ENCODE results near the gene CXCL1. TPM values are rescaled to one million over a fixed set of nuclear protein-coding genes. Genes with fewer than 3 reads are reported as not detected.

The CXCL1 gene
- total RNA-seq, 1 donor from 2014 or later, result 2.7 TPM

DNA sequence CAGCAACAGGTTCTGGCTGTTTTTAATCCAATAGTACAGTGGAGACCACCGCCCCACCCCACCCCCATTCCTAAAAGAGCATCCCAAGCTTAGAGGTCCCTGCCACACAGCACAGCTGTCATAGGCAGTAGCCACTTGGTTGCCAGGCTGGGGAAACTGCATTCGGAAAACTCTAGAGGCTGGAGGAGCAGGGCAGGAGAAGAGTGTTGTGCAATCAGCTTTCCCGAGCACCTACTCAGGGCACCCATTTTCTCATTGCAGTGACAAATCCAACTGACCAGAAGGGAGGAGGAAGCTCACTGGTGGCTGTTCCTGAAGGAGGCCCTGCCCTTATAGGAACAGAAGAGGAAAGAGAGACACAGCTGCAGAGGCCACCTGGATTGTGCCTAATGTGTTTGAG is 1.1 kb downstream of the CXCL1 start:
- Mint-ChIP-seq H3K4me1 (ENCODE audit: low read depth) (peaks cover 11% of the 10 kb centered on the region), H3K36me3 (ENCODE audit: insufficient read depth) (no peaks in the 10 kb centered on the region), H3K9me3 (ENCODE audit: low read depth) (no peaks in the 10 kb centered on the region), H3K4me3 (ENCODE audit: low read depth) (peak overlapping the region; percentile 83), H3K27me3 (peaks cover 55% of the 10 kb centered on the region), H3K27ac (no peak overlapping the region)
- TF ChIP-seq, protein P1, sequence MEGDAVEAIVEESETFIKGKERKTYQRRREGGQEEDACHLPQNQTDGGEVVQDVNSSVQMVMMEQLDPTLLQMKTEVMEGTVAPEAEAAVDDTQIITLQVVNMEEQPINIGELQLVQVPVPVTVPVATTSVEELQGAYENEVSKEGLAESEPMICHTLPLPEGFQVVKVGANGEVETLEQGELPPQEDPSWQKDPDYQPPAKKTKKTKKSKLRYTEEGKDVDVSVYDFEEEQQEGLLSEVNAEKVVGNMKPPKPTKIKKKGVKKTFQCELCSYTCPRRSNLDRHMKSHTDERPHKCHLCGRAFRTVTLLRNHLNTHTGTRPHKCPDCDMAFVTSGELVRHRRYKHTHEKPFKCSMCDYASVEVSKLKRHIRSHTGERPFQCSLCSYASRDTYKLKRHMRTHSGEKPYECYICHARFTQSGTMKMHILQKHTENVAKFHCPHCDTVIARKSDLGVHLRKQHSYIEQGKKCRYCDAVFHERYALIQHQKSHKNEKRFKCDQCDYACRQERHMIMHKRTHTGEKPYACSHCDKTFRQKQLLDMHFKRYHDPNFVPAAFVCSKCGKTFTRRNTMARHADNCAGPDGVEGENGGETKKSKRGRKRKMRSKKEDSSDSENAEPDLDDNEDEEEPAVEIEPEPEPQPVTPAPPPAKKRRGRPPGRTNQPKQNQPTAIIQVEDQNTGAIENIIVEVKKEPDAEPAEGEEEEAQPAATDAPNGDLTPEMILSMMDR (IDR thresholded peaks at IDR 0.05; ENCODE audit: unreplicated experiment), result no peak
- no peak for DNase-seq (ENCODE audit: low spot score, unreplicated experiment)

DNA sequence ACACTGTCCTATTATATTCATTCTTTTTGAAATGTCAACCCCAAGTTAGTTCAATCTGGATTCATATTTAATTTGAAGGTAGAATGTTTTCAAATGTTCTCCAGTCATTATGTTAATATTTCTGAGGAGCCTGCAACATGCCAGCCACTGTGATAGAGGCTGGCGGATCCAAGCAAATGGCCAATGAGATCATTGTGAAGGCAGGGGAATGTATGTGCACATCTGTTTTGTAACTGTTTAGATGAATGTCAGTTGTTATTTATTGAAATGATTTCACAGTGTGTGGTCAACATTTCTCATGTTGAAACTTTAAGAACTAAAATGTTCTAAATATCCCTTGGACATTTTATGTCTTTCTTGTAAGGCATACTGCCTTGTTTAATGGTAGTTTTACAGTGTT is 1.6 kb downstream of the CXCL1 start:
- Mint-ChIP-seq H3K27me3 (peaks cover 52% of the 10 kb centered on the region), H3K9me3 (ENCODE audit: low read depth) (no peaks in the 10 kb centered on the region), H3K4me3 (ENCODE audit: low read depth) (peak overlapping the region; percentile 42)

DNA sequence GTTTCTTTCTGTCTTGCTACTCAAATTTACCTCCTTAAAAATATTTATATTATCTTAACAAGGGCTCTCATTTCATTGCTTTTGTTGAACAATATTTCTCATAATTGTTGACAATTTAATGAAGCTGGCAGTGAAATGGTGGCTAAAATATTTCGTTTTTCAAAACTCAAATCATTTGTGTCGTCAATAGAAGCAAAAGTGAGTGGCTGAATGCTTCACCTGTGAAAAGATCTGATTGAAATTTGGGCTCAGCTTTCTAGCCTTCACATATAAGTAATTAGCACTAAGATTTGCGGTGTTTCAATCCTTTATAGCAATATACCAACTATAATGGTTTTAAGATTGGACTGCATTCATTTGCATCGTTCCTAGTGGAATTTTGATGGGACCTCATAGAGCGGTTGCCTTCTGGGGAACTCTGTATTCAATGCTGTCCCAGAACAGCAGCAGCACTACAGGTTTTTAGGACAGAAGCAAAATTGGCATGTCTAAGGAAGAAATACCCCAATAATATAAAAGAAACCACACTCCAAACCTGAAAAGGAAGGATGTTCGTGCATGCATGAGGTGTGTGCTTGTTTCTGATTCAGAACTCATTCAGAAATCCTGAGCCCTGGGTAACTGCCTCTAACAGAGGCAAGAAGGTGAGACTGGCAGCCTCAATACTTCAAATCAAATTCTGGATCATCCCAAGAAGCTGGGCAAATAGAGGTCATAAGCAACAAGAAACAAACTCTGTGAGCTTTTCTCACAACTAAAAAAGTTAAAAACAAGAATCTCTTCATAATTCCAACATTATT is 2.5 kb downstream of the CXCL1 start:
- Mint-ChIP-seq H3K27ac (no peak overlapping the region), H3K9me3 (ENCODE audit: low read depth) (no peaks in the 10 kb centered on the region), H3K4me3 (ENCODE audit: low read depth) (no peak overlapping the region), H3K4me1 (ENCODE audit: low read depth) (peaks cover 11% of the 10 kb centered on the region), H3K27me3 (peaks cover 51% of the 10 kb centered on the region), H3K36me3 (ENCODE audit: insufficient read depth) (no peaks in the 10 kb centered on the region)
- TF ChIP-seq, protein P1 (IDR thresholded peaks at IDR 0.05; ENCODE audit: unreplicated experiment), result no peak
- DNase-seq (ENCODE audit: low spot score, unreplicated experiment), result no peak

More for the DNA sequence above, 1.6 kb downstream of the CXCL1 start:
- DNase-seq (ENCODE audit: low spot score, unreplicated experiment), result no peak
- Mint-ChIP-seq H3K27ac (no peak overlapping the region), H3K4me1 (ENCODE audit: low read depth) (peaks cover 11% of the 10 kb centered on the region), H3K36me3 (ENCODE audit: insufficient read depth) (no peaks in the 10 kb centered on the region)
- TF ChIP-seq, protein P1 (IDR thresholded peaks at IDR 0.05; ENCODE audit: unreplicated experiment), result no peak

DNA sequence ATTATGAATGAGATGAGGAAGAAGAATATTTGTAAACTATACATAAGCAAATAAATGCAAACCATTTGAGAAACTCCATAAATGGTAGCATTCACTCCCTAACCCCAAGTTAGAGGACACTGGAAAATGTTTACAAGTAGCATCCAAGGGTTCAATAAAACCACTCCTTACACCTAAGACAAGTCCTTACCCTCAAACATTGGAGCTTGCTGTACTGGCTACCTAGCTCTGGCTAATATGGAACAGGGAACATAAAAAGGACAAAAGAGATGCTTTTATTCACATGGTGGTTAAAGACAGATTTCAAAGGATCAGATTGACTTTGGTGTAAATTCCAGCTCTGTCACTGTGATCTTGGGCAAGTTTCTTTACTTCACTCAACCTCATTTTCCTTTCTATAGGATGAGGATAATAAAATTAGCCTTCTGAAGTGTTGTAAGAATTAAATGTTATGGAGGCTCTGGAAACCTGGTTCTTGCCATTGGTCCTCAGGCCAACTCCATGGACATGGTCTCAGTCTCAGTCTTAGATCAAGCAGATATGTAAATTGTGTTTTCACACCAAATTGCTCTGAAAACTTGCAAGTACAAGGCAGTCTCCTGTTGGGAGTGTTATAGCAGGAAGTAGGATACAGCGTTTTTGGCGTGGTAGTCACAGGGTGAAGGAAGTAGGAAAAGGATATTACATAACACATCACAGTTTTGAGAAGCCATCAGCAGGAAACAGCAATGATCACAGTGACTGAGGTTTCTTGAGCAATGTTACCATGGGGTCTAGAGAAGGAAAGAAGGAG is 3.3 kb downstream of the CXCL1 start:
- peaks cover 13% of the 10 kb centered on the region for H3K4me1 Mint-ChIP-seq (ENCODE audit: low read depth)
- H3K4me3 Mint-ChIP-seq (ENCODE audit: low read depth), result no peak overlapping the region
- no peaks in the 10 kb centered on the region for H3K36me3 Mint-ChIP-seq (ENCODE audit: insufficient read depth)
- H3K9me3 Mint-ChIP-seq (ENCODE audit: low read depth), result no peaks in the 10 kb centered on the region
- H3K27ac Mint-ChIP-seq, result no peak overlapping the region
- peaks cover 51% of the 10 kb centered on the region for H3K27me3 Mint-ChIP-seq
- no peak for DNase-seq (ENCODE audit: low spot score, unreplicated experiment)
- TF ChIP-seq, protein P1 (IDR thresholded peaks at IDR 0.05; ENCODE audit: unreplicated experiment), result no peak

DNA sequence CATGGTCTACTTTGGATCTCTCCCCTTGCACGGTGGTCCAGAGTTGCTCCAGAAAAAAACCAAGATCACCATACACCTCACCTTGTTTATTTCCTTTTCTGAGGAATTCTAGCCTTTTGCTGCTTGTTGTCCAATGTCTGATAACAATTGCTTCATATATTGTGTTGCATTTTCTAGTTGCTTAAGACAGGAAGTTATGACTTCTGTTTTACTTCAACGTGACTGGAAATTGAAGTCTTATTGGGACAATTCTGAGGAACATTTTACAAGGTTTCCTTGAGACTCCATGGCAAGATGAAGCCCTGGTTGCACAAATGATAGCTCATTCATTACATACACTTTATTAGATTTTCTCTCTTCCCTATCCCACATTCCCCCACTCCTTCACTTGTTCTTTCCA is 5.2 kb downstream of the CXCL1 start:
- DNase-seq (ENCODE audit: low spot score, unreplicated experiment), result no peak
- no peak overlapping the region for H3K27ac Mint-ChIP-seq
- H3K4me1 Mint-ChIP-seq (ENCODE audit: low read depth), result peaks cover 6% of the 10 kb centered on the region
- H3K36me3 Mint-ChIP-seq (ENCODE audit: insufficient read depth), result no peaks in the 10 kb centered on the region
- H3K27me3 Mint-ChIP-seq, result peaks cover 38% of the 10 kb centered on the region
- H3K9me3 Mint-ChIP-seq (ENCODE audit: low read depth), result no peaks in the 10 kb centered on the region
- TF ChIP-seq, protein P1 (IDR thresholded peaks at IDR 0.05; ENCODE audit: unreplicated experiment), result no peak
- H3K4me3 Mint-ChIP-seq (ENCODE audit: low read depth), result no peak overlapping the region

Data from progenitor cell of endocrine pancreas (in vitro differentiated cells).